Endodermal cell (in vitro differentiated cells): ENCODE results near the gene SOHLH1. TPM values are rescaled to one million over a fixed set of nuclear protein-coding genes. Genes with fewer than 3 reads are reported as not detected.

Source experiments
- DNase-seq: peaks from one replicate; pipeline ENCODE4 v3.0.0-alpha.2; 2017
- H3K27ac ChIP-seq: 2 replicates; pipeline ENCODE4 v1.5.1; 2013; ENCODE audit warnings: mild to moderate bottlenecking, low read depth, low read length, moderate library complexity
- H3K27me3 ChIP-seq: 2 replicates; pipeline ENCODE4 v1.6.1; 2013; ENCODE audit warnings: mild to moderate bottlenecking, low read length, moderate library complexity; ENCODE audit not compliant: insufficient read depth, control insufficient read depth, poor library complexity, severe bottlenecking
- H3K36me3 ChIP-seq: 2 replicates; pipeline ENCODE4 v1.7.0; 2013; ENCODE audit warnings: mild to moderate bottlenecking, low read length, moderate library complexity; ENCODE audit not compliant: control insufficient read depth, insufficient read depth
- H3K4me1 ChIP-seq: one replicate; pipeline ENCODE4 v1.7.0; 2013; ENCODE audit warnings: low read length; ENCODE audit not compliant: control insufficient read depth, insufficient read depth
- H3K4me3 ChIP-seq: 2 replicates; pipeline ENCODE4 v1.5.1; 2013; ENCODE audit warnings: mild to moderate bottlenecking, low read length, moderate library complexity
- H3K9ac ChIP-seq: 2 replicates; pipeline ENCODE4 v1.6.1; 2013; ENCODE audit warnings: mild to moderate bottlenecking, low read length, moderate library complexity; ENCODE audit not compliant: poor library complexity, severe bottlenecking; ENCODE audit errors: extremely low read depth
- H3K9me3 ChIP-seq: 2 replicates; pipeline ENCODE4 v1.6.1; 2013; ENCODE audit warnings: mild to moderate bottlenecking, low read length, moderate library complexity; ENCODE audit not compliant: control insufficient read depth
- H3K27ac Mint-ChIP-seq: 2 replicates; pipeline ENCODE4 v1.8.0; 2020; ENCODE audit warnings: mixed read lengths
- H3K27me3 Mint-ChIP-seq: 2 replicates; pipeline ENCODE4 v1.8.0; 2021; ENCODE audit warnings: mild to moderate bottlenecking, mixed read lengths; ENCODE audit not compliant: insufficient read depth
- H3K36me3 Mint-ChIP-seq: 2 replicates; pipeline ENCODE4 v1.8.0; 2020; ENCODE audit warnings: low read depth, mixed read lengths
- H3K4me1 Mint-ChIP-seq: 2 replicates; pipeline ENCODE4 v1.8.0; 2020; ENCODE audit warnings: mixed read lengths
- H3K4me3 Mint-ChIP-seq: 2 replicates; pipeline ENCODE4 v1.8.0; 2020; ENCODE audit warnings: mild to moderate bottlenecking, moderate library complexity, mixed read lengths
- H3K9me3 Mint-ChIP-seq: 2 replicates; pipeline ENCODE4 v1.8.0; 2020; ENCODE audit warnings: mild to moderate bottlenecking, mixed read lengths
- CTCF ChIP-seq: fragments of 200-600 bp; sonication (generic); conservative IDR thresholded peaks from 2 replicates; pipeline ENCODE4 v1.5.0; 2021; ENCODE audit warnings: antibody characterized with exemption, mild to moderate bottlenecking
- WGBS, 2 experiments: methylation state at CpG; one replicate each; pipeline versions ENCODE4 v1.1.5 to v1.1.7; 2013; ENCODE audit warnings: missing lambda C conversion rate in 2 of 2, mixed read lengths in 1 of 2; ENCODE audit not compliant: insufficient coverage in 1 of 2, insufficient read length in 1 of 2; 5-methylcytosine and 5-hydroxymethylcytosine counted together
- total RNA-seq, 2 donors: library from RNA; stranded (reverse); fragmentation: NEBNext Ultra II Directional in 1 of 2; extraction: Animal tissue kit (Norgen Biotek cat#: 25700) in 1 of 2; gene quantifications; 2 replicates in 1 of 2; 3 replicates in 1 of 2; pipeline ENCODE4 v1.2.1, GENCODE V29; 2021

Gene SOHLH1
- total RNA-seq, 2 donors from 2014 or later, result not detected

- H3K4me3 Mint-ChIP-seq, result no peak overlapping the region
- Histone ChIP-seq H3K27me3 (peaks cover 29% of the 10 kb centered on the region), H3K27ac (no peak overlapping the region), H3K4me1 (no peaks in the 10 kb centered on the region), H3K9ac (no peak overlapping the region), H3K36me3 (no peaks in the 10 kb centered on the region), H3K4me3 (no peak overlapping the region), H3K9me3 (no peaks in the 10 kb centered on the region)
- DNase-seq, result no peak
- TF ChIP-seq CTCF, result no peak
- H3K36me3 Mint-ChIP-seq, result no peaks in the 10 kb centered on the region
- no peaks in the 10 kb centered on the region for H3K9me3 Mint-ChIP-seq
- H3K4me1 Mint-ChIP-seq, result no peaks in the 10 kb centered on the region
- H3K27ac Mint-ChIP-seq, result no peak overlapping the region
- 70 to 89% methylated on average over 9 to 15 of the region's 15 CpGs for WGBS, 2 experiments
- peaks cover 22% of the 10 kb centered on the region for H3K27me3 Mint-ChIP-seq
Measured at GRCh38 chr9:135718616-135719015, 19.3 kb upstream of the SOHLH1 start.

GRCh38 chr9:135717410-135717809 is 18.1 kb upstream of the SOHLH1 start:
- no peak for TF ChIP-seq CTCF
- H3K4me3 ChIP-seq, result no peak overlapping the region
- Mint-ChIP-seq H3K4me1 (no peaks in the 10 kb centered on the region), H3K27me3 (peaks cover 28% of the 10 kb centered on the region), H3K9me3 (no peaks in the 10 kb centered on the region), H3K27ac (no peak overlapping the region), H3K4me3 (no peak overlapping the region), H3K36me3 (no peaks in the 10 kb centered on the region)
- H3K4me1 ChIP-seq, result no peaks in the 10 kb centered on the region
- H3K27me3 ChIP-seq, result peaks cover 40% of the 10 kb centered on the region
- WGBS, 2 experiments, result 91 to 95% methylated on average over 9 to 13 of the region's 13 CpGs
- no peaks in the 10 kb centered on the region for H3K36me3 ChIP-seq
- DNase-seq, result no peak
- H3K9me3 ChIP-seq, result no peaks in the 10 kb centered on the region
- no peak overlapping the region for H3K9ac ChIP-seq
- no peak overlapping the region for H3K27ac ChIP-seq

- Histone ChIP-seq H3K36me3 (no peaks in the 10 kb centered on the region), H3K27ac (no peak overlapping the region), H3K27me3 (peaks cover 40% of the 10 kb centered on the region), H3K4me1 (no peaks in the 10 kb centered on the region), H3K4me3 (no peak overlapping the region), H3K9ac (no peak overlapping the region), H3K9me3 (no peaks in the 10 kb centered on the region)
- Mint-ChIP-seq H3K27ac (no peak overlapping the region), H3K9me3 (no peaks in the 10 kb centered on the region), H3K27me3 (peaks cover 28% of the 10 kb centered on the region), H3K4me3 (no peak overlapping the region), H3K4me1 (no peaks in the 10 kb centered on the region), H3K36me3 (no peaks in the 10 kb centered on the region)
- WGBS, 2 experiments, result 86 to 95% methylated on average over 6 to 11 of the region's 11 CpGs
- no peak for TF ChIP-seq CTCF
- DNase-seq, result no peak
Measured at GRCh38 chr9:135716045-135716444, 16.8 kb upstream of the SOHLH1 start.
